Endothelial cell of umbilical vein (primary cell): Measurements from ENCODE around the gene RALB. TPM values are rescaled to one million over a fixed set of nuclear protein-coding genes. Genes with fewer than 3 reads are reported as not detected.

ENCODE experiments used
- BruUV-seq: library from RNA; stranded (reverse); fragments of 400-500 nt; replicated peaks from 2 replicates; lab custom pipeline; 2021; lab: Mats Ljungman, UMichigan
- CTCF ChIA-PET: fragments of 300-600, 350-600 bp; sonication (Branson Sonifier 250); formaldehyde crosslinking; loops from one replicate; lab custom pipeline; 2021; ENCODE audit warnings: antibody characterized with exemption, inconsistent platforms; lab: Charles Lee
- POLR2A ChIA-PET: fragments of 300-600, 350-600 bp; sonication (Branson Sonifier 250); formaldehyde crosslinking; loops from one replicate; lab custom pipeline; 2021; ENCODE audit warnings: antibody characterized with exemption, inconsistent platforms; lab: Charles Lee
- DNase-seq: peaks from one replicate; pipeline ENCODE4 v3.0.0-alpha.2; 2011; ENCODE audit warnings: low read depth, low spot score
- FAIRE-seq: peaks from 2 replicates; lab custom pipeline; 2011; peaks lifted over from hg19 to GRCh38; lab: Jason Lieb, UNC
- H2AFZ ChIP-seq: 2 replicates; pipeline ENCODE4 v1.6.0; 2012; ENCODE audit warnings: low read depth, low read length, control low read depth, inconsistent platforms
- H3K27ac ChIP-seq: 2 replicates; pipeline ENCODE4 v1.5.1; 2011; ENCODE audit warnings: low read depth, mild to moderate bottlenecking, control low read depth, low read length, moderate library complexity; ENCODE audit not compliant: insufficient read depth
- H3K27me3 ChIP-seq, 2 experiments: 2 replicates each; pipeline versions ENCODE4 v1.6.0 to v1.6.1; 2011; ENCODE audit warnings: low read length in 2 of 2, mixed read lengths in 1 of 2; ENCODE audit not compliant: control insufficient read depth in 2 of 2, insufficient read depth in 2 of 2
- H3K36me3 ChIP-seq, 2 experiments: 2 replicates in 1 of 2; 3 replicates in 1 of 2; pipeline ENCODE4 v1.5.1; 2011; ENCODE audit warnings: low read length in 2 of 2, mild to moderate bottlenecking in 1 of 2, moderate library complexity in 1 of 2; ENCODE audit not compliant: control insufficient read depth in 2 of 2, insufficient read depth in 2 of 2; ENCODE audit errors: extremely low read depth in 1 of 2
- H3K4me1 ChIP-seq: 3 replicates; pipeline ENCODE4 v1.5.1; 2011; ENCODE audit warnings: mild to moderate bottlenecking, low read length; ENCODE audit not compliant: control insufficient read depth, insufficient read depth; ENCODE audit errors: extremely low read depth
- H3K4me2 ChIP-seq: 2 replicates; pipeline ENCODE4 v1.6.1; 2011; ENCODE audit warnings: low read length, control low read depth, mixed read lengths; ENCODE audit not compliant: insufficient read depth
- H3K4me3 ChIP-seq, 3 experiments: fragments of 200-600 bp in 1 of 3; sonication (generic), shearing (Covaris generic) in 1 of 3; replicated peaks in 1 of 3; 2 replicates each; pipeline ENCODE4 v1.5.1; 2011 to 2016; ENCODE audit warnings: control low read depth in 3 of 3, low read length in 3 of 3, mild to moderate bottlenecking in 2 of 3, inconsistent platforms in 1 of 3, low read depth in 1 of 3, moderate library complexity in 1 of 3; ENCODE audit not compliant: insufficient read depth in 1 of 3
- H3K79me2 ChIP-seq: 2 replicates; pipeline ENCODE4 v1.6.0; 2012; ENCODE audit warnings: low read length, inconsistent platforms; ENCODE audit not compliant: control insufficient read depth, insufficient read depth
- H3K9ac ChIP-seq: replicated peaks from 2 replicates; pipeline ENCODE3; 2011; ENCODE audit warnings: low read length, control low read depth; ENCODE audit not compliant: insufficient read depth; ENCODE audit errors: extremely low read depth
- H3K9me1 ChIP-seq: replicated peaks from 3 replicates; pipeline ENCODE4 v1.6.0; 2011; ENCODE audit warnings: mild to moderate bottlenecking, low read length; ENCODE audit not compliant: control insufficient read depth, insufficient read depth; ENCODE audit errors: extremely low read depth
- H3K9me3 ChIP-seq: replicated peaks from 2 replicates; pipeline ENCODE4 v1.5.1; 2012; ENCODE audit warnings: low read length, inconsistent platforms; ENCODE audit not compliant: control insufficient read depth, insufficient read depth
- H4K20me1 ChIP-seq: replicated peaks from 2 replicates; pipeline ENCODE3; 2011; ENCODE audit warnings: mild to moderate bottlenecking, low read length; ENCODE audit not compliant: control insufficient read depth, insufficient read depth; ENCODE audit errors: extremely low read depth
- CTCF ChIP-seq, 2 donors: IDR thresholded peaks; 1 replicate in 1 of 2; 2 replicates in 1 of 2; pipeline ENCODE4 v1.5.1; 2011; ENCODE audit warnings: low read length in 2 of 2, mild to moderate bottlenecking in 2 of 2, moderate library complexity in 2 of 2, control low read depth in 1 of 2, inconsistent platforms in 1 of 2, low read depth in 1 of 2; ENCODE audit not compliant: insufficient read depth in 1 of 2; ENCODE audit errors: extremely low read depth in 1 of 2
- EZH2 ChIP-seq: IDR thresholded peaks from 2 replicates; pipeline ENCODE4 v1.6.1; 2012; ENCODE audit warnings: borderline replicate concordance, low read depth, mild to moderate bottlenecking, moderate library complexity, low read length, inconsistent platforms; ENCODE audit not compliant: severe bottlenecking
- FOS ChIP-seq: IDR thresholded peaks from 2 replicates; pipeline ENCODE4 v1.6.1; 2011; ENCODE audit warnings: mild to moderate bottlenecking, low read length, moderate library complexity, borderline replicate concordance; ENCODE audit not compliant: insufficient read depth
- GATA2 ChIP-seq: IDR thresholded peaks from 2 replicates; pipeline ENCODE4 v1.7.0; 2011; ENCODE audit warnings: low read depth, mild to moderate bottlenecking, moderate library complexity, mixed read lengths, low read length; ENCODE audit not compliant: insufficient read length, insufficient read depth
- JUN ChIP-seq: IDR thresholded peaks from 2 replicates; pipeline ENCODE4 v1.6.1; 2011; ENCODE audit warnings: borderline replicate concordance, low read depth; ENCODE audit not compliant: insufficient read length, insufficient read depth
- MYC ChIP-seq: IDR thresholded peaks from one replicate; pipeline ENCODE4 v1.6.1; 2011; ENCODE audit warnings: mild to moderate bottlenecking, low read depth, low read length
- POLR2A ChIP-seq: IDR thresholded peaks from 2 replicates; pipeline ENCODE4 v1.6.1; 2012; ENCODE audit warnings: low read depth, mild to moderate bottlenecking, control low read depth, low read length
- POLR2AphosphoS5 ChIP-seq: IDR thresholded peaks from 2 replicates; pipeline ENCODE4 v1.6.1; 2012; ENCODE audit warnings: low read depth, mild to moderate bottlenecking, control low read depth, low read length, moderate library complexity; ENCODE audit not compliant: insufficient read depth
- dilution Hi-C: fragments of 300-500 bp; cut with MboI; formaldehyde crosslinking; loops from one replicate; pipeline ENCODE4 v1.15.0; 2019; ENCODE audit warnings: low sequenced_read_pairs; ENCODE audit not compliant: extremely low pct_ligation_motif_present
- intact Hi-C: fragments of 100-400 bp; cut with micrococcal nuclease; formaldehyde crosslinking; loops from one replicate; pipeline ENCODE4 v1.10.0; 2022
- polyA plus RNA-seq, 4 experiments: library from polyadenylated mRNA; depleted of rRNA in 3 of 4; stranded (reverse) in 3 of 4; unstranded in 1 of 4; fragments of >200 nt; gene quantifications; 2 replicates each; pipeline versions ENCODE4 v1.2.1 to v1.2.3, GENCODE V29; 2011 to 2012; ENCODE audit warnings: missing spikeins in 1 of 4
- total RNA-seq: library from RNA; stranded (reverse); gene quantifications from 2 replicates; pipeline ENCODE4 v1.2.3, GENCODE V29; 2021
- TF ChIP-seq, protein P1 (sequence below): IDR thresholded peaks from 2 replicates; pipeline ENCODE4 v1.6.1; 2011; ENCODE audit not compliant: insufficient read depth, insufficient read length

The RALB gene
- total and polyA plus RNA-seq, 2 donors (not counting 3 experiments of a cell fraction or from before 2014, with no cell fraction given) = 105 to 115 TPM

GRCh38 chr2:120260736-120261135 lies 8.1 kb downstream of the RALB start:
- no peak overlapping the region for H3K27ac ChIP-seq
- H3K4me2 ChIP-seq = no peak overlapping the region
- dilution Hi-C loops (no loop called here), intact Hi-C loops (no loop called here)
- TF ChIP-seq JUN (no peak), FOS (no peak), CTCF (IDR thresholded peaks at IDR 0.05; ENCODE audit: extremely low read depth in 1 of 2, insufficient read depth in 1 of 2, low read depth in 1 of 2, low read length in 2 of 2) (no peak), MYC (no peak), GATA2 (no peak), POLR2AphosphoS5 (no peak), POLR2A (no peak), EZH2 (no peak)
- TF ChIP-seq, protein P1, sequence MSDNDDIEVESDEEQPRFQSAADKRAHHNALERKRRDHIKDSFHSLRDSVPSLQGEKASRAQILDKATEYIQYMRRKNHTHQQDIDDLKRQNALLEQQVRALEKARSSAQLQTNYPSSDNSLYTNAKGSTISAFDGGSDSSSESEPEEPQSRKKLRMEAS = no peak
- no peaks in the 10 kb centered on the region for H3K27me3 ChIP-seq
- FAIRE-seq (peak; percentile 33), DNase-seq (peak; percentile 54)
- H3K4me3 ChIP-seq = no peak overlapping the region
- no TSS peak for BruUV-seq
- H3K9ac ChIP-seq = no peak overlapping the region
- ChIA-PET POLR2A (no interaction called here), CTCF (no interaction called here)
- H3K9me1 ChIP-seq = no peaks in the 10 kb centered on the region
- no peaks in the 10 kb centered on the region for H4K20me1 ChIP-seq
- peaks cover 59% of the 10 kb centered on the region for H3K4me1 ChIP-seq
- peaks cover 3% of the 10 kb centered on the region in 2 experiments for H3K36me3 ChIP-seq
- no peaks in the 10 kb centered on the region for H3K9me3 ChIP-seq
- H3K79me2 ChIP-seq = peaks cover 80% of the 10 kb centered on the region
- no peak overlapping the region for H2AFZ ChIP-seq
